ENCODE data around the gene ROBO4. TPM values are rescaled to one million over a fixed set of nuclear protein-coding genes. Genes with fewer than 3 reads are reported as not detected.

The ROBO4 gene
- total and polyA plus RNA-seq, 2 of the 13 experiments (the other 11 are each of a cell fraction or from before 2014, with no cell fraction given), result 0.07 to 1.1 TPM

GRCh38 chr11:124944565-124944964 lies 46.9 kb upstream of the ROBO4 start:
- H3K4me2 ChIP-seq (ENCODE audit: low read depth, low read length), result no peak overlapping the region
- ChIA-PET CTCF (ENCODE audit: low intra/inter-chr PET ratio, low total read pairs) (no interaction called here), POLR2A (interaction anchor here (1.5 to 5.3 kb wide), 2 partner anchors 9 kb away, joined by 6 to 34 read pairs; partner anchors contain the start of genes CCDC15 and HEPACAM)
- no peaks in the 10 kb centered on the region for H3K36me3 ChIP-seq (replicated peaks in 1 of 2; ENCODE audit: control insufficient read depth in 1 of 2, insufficient read depth in 2 of 2, low read length in 2 of 2)
- no peaks in the 10 kb centered on the region for H3K79me2 ChIP-seq (ENCODE audit: insufficient read depth, low read length)
- no peaks in the 10 kb centered on the region for H4K20me1 ChIP-seq (ENCODE audit: insufficient read depth, low read length)
- no peak overlapping the region for H3K9ac ChIP-seq (ENCODE audit: insufficient read depth, low read depth, low read length)
- intact Hi-C loops (cut with micrococcal nuclease; ENCODE audit: unreplicated experiment), result no loop called here
- no peaks in the 10 kb centered on the region for H3K27me3 ChIP-seq (ENCODE audit: control insufficient read depth in 1 of 2, insufficient read depth in 2 of 2, low read length in 2 of 2)
- H3K27ac ChIP-seq (ENCODE audit: extremely low read length, insufficient read depth, low read length), result no peak overlapping the region
- FAIRE-seq (no peak), DNase-seq (ENCODE audit: low spot score) (no peak), ATAC-seq (no peak)
- WGBS (ENCODE audit: low lambda C conversion rate), result 81% methylated on average over 3 of the region's 3 CpGs
- TF ChIP-seq USF2 (IDR thresholded peaks at IDR 0.05; ENCODE audit: low read depth, low read length), result no peak
- TF ChIP-seq USF2 (CRISPR knock-in tag; IDR thresholded peaks at IDR 0.05; ENCODE audit: borderline replicate concordance), result peak; percentile 42; the same call in 1 of the 2 replicates
- TF ChIP-seq ZBTB3 (CRISPR knock-in tag; IDR thresholded peaks at IDR 0.05; ENCODE audit: borderline replicate concordance, low read depth), result no peak
- TF ChIP-seq MLX (CRISPR knock-in tag; IDR thresholded peaks at IDR 0.05), result no peak
- no peak for TF ChIP-seq ISX (CRISPR knock-in tag; conservative IDR thresholded peaks at IDR 0.05)
- no peak for TF ChIP-seq ZNF660 (CRISPR knock-in tag; IDR thresholded peaks at IDR 0.05; ENCODE audit: borderline replicate concordance, low read depth)
- peak in 1 of 2 experiments; percentile 13; a peak in 1 of 4 replicates for TF ChIP-seq EP300 (IDR thresholded peaks at IDR 0.05; ENCODE audit: low read depth in 2 of 2, low read length in 2 of 2)
- no peak for TF ChIP-seq EP300 (CRISPR knock-in tag; IDR thresholded peaks at IDR 0.05; ENCODE audit: borderline replicate concordance)
- TF ChIP-seq GMEB2 (CRISPR knock-in tag; IDR thresholded peaks at IDR 0.05; ENCODE audit: low read depth), result no peak
- TF ChIP-seq ZNF530 (CRISPR knock-in tag; IDR thresholded peaks at IDR 0.05; ENCODE audit: low read depth), result no peak
- TF ChIP-seq CBX1 (IDR thresholded peaks at IDR 0.05; ENCODE audit: low read depth), result no peak
- BruUV-seq (replicated peaks), result no TSS peak
- in situ Hi-C loops (cut with HindIII; ENCODE audit: extremely low pct_ligation_motif_present, low pct_unique_long_range_greater_than_20kb), result no loop called here
- no peaks in the 10 kb centered on the region for H3K9me3 ChIP-seq (ENCODE audit: low read length)
- no peak overlapping the region for H3K4me3 ChIP-seq (replicated peaks in 1 of 3; ENCODE audit: insufficient read depth in 1 of 3, low read depth in 2 of 3, low read length in 3 of 3)
- H2AFZ ChIP-seq (ENCODE audit: low read length), result no peak overlapping the region
- H3K4me1 ChIP-seq (ENCODE audit: insufficient read depth, low read length), result peaks cover 77% of the 10 kb centered on the region

Data from HepG2 (cell line).